K562 (cell line): Measurements from ENCODE around the gene POLR3K. TPM values are rescaled to one million over a fixed set of nuclear protein-coding genes. Genes with fewer than 3 reads are reported as not detected.

Source experiments
- CHD4 ChIP-seq: fragments of 200-600 bp; sonication (generic); IDR thresholded peaks from 3 replicates; pipeline ENCODE4 v1.6.1; 2012; ENCODE audit warnings: low read depth, mild to moderate bottlenecking, mixed read lengths, low read length, inconsistent platforms; ENCODE audit not compliant: insufficient read depth, insufficient replicate concordance, poor library complexity, severe bottlenecking
- GABPB1 ChIP-seq: sonication (generic); formaldehyde crosslinking; IDR thresholded peaks from 2 replicates; pipeline ENCODE4 v1.8.0; 2022; ENCODE audit warnings: mild to moderate bottlenecking, missing genetic modification reagents
- MEF2A ChIP-seq: IDR thresholded peaks from 2 replicates; pipeline ENCODE4 v1.6.1; 2011; ENCODE audit warnings: low read depth, mild to moderate bottlenecking, low read length, moderate library complexity; ENCODE audit not compliant: control insufficient read depth
- NFXL1 ChIP-seq: fragments of 450-650 bp; formaldehyde crosslinking; IDR thresholded peaks from 2 replicates; pipeline ENCODE4 v1.4.0; 2021; ENCODE audit warnings: mild to moderate bottlenecking
- NONO ChIP-seq, 2 experiments: fragments of 200-400 bp in 1 of 2; fragments of 450-650 bp in 1 of 2; formaldehyde crosslinking in 1 of 2; IDR thresholded peaks; 2 replicates each; pipeline ENCODE4 v1.6.1; 2017; ENCODE audit warnings: low read depth in 2 of 2, mild to moderate bottlenecking in 2 of 2, moderate library complexity in 2 of 2, low read length in 1 of 2
- PCBP2 ChIP-seq: fragments of 200-400 bp; formaldehyde crosslinking; IDR thresholded peaks from 2 replicates; pipeline ENCODE4 v1.6.1; 2018; ENCODE audit warnings: low read length, low read depth, mild to moderate bottlenecking, moderate library complexity; ENCODE audit not compliant: poor library complexity, severe bottlenecking
- SPI1 ChIP-seq: IDR thresholded peaks from 2 replicates; pipeline ENCODE4 v1.6.1; 2011; ENCODE audit warnings: low read depth, low read length, control low read depth, borderline replicate concordance
- TAF1 ChIP-seq: IDR thresholded peaks from 2 replicates; pipeline ENCODE4 v1.6.1; 2011; ENCODE audit warnings: mild to moderate bottlenecking, low read length, moderate library complexity; ENCODE audit not compliant: insufficient read depth, control insufficient read depth, severe bottlenecking; ENCODE audit errors: extremely low read depth
- TBP ChIP-seq: optimal IDR thresholded peaks from 2 replicates; pipeline ENCODE3; 2011; ENCODE audit warnings: low read depth, low read length, improper control_type of control experiment
- ZC3H8 ChIP-seq: fragments of 450-650 bp; IDR thresholded peaks from 2 replicates; pipeline ENCODE4 v1.6.1; 2017
- ZNF133 ChIP-seq: fragments of 250-450 bp; sonication (Bioruptor Pico); IDR thresholded peaks from 2 replicates; pipeline ENCODE4 v1.4.0; 2020; ENCODE audit warnings: mild to moderate bottlenecking
- ZNF431 ChIP-seq: sonication (generic); formaldehyde crosslinking; IDR thresholded peaks from 2 replicates; pipeline ENCODE4 v1.8.0; 2022; ENCODE audit warnings: mild to moderate bottlenecking, missing genetic modification reagents
- ZNF696 ChIP-seq: fragments of 250-450 bp; sonication (Bioruptor Pico); conservative IDR thresholded peaks from 2 replicates; pipeline ENCODE4 v1.4.0; 2020; ENCODE audit warnings: mild to moderate bottlenecking, moderate library complexity
- polyA plus RNA-seq, 8 experiments: library from polyadenylated mRNA; depleted of rRNA in 4 of 8; stranded (reverse) in 5 of 8; unstranded in 3 of 8; fragments of >200 nt; fragmentation: Nextera tagmentation in 2 of 8; fragmentation: Illumina TruSeq in 1 of 8; extraction: Ambion mirVana in 2 of 8; extraction: Trizol in 1 of 8; gene quantifications; 2 replicates each; pipeline versions ENCODE4 v1.2.1 to v1.2.3, GENCODE V29; 2011 to 2014; ENCODE audit warnings: inconsistent platforms in 1 of 8, missing spikeins in 1 of 8
- total RNA-seq, 7 experiments: library from RNA; depleted of rRNA in 6 of 7; stranded (reverse); fragments of >200 nt in 6 of 7; fragmentation: Illumina TruSeq in 2 of 7; extraction: Trizol in 2 of 7; gene quantifications; 2 replicates each; pipeline versions ENCODE4 v1.2.1 to v1.2.3, GENCODE V29; 2011 to 2021; ENCODE audit warnings: low replicate concordance in 1 of 7
- TF ChIP-seq, protein P1 (sequence below): fragments of 450-650 bp; formaldehyde crosslinking; IDR thresholded peaks from 2 replicates; pipeline ENCODE4 v1.4.0; 2022; ENCODE audit warnings: missing genetic modification characterization
- TF ChIP-seq, protein P2 (sequence below): fragments of 250-450 bp; sonication (Bioruptor Pico); IDR thresholded peaks from 2 replicates; pipeline ENCODE4 v1.5.0; 2021; ENCODE audit warnings: mild to moderate bottlenecking, borderline replicate concordance
- TF ChIP-seq, protein P3 (sequence below), 2 experiments: fragments of 450-650 bp in 1 of 2; IDR thresholded peaks; 2 replicates each; pipeline ENCODE4 v1.6.1; 2011 to 2017; ENCODE audit warnings: low read depth in 2 of 2, antibody characterized with exemption in 1 of 2, borderline replicate concordance in 1 of 2, low read length in 1 of 2, mild to moderate bottlenecking in 1 of 2, mixed read lengths in 1 of 2; ENCODE audit not compliant: control insufficient read depth in 1 of 2

Gene POLR3K
- total and polyA plus RNA-seq, 9 of the 15 experiments (the other 6 are each of a cell fraction or from before 2014, with no cell fraction given), result 42.1 to 315 (median 86.7) TPM

DNA sequence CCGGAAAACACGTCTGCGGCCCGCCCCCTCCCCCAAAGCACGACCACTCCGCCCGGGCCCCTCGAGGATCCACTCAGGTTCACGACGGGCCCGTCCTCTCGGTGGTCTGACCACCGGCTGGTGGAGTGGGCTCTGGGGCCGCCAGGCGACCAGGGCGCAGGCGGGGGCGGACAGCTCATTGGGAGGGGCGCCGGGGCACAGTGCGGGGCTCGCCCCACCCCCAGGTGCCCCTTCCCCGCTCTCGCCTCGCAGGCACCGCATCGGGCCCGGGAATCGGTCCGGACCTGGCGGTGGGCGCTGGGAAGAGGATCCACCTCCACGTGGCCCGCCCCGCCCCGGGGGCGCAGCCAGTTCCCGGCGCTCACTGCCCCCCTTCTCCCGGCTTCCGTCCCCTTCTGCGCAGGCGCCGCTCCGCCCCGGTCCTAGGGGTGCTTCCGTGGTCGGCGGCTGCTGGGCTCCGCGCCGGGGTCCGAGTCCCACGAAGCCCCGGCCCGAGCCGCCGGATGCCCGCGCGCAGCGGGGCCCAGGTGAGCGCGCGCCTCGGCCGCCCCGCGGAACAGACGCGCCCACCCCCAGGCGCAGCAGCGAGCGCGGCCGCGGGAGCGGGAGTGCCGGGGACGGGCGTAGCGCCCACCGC is 24.5 kb upstream of the POLR3K start, which contains the start of gene MPG (continued):
- TF ChIP-seq ZNF696 (CRISPR knock-in tag), result no peak
- TF ChIP-seq, protein P1, sequence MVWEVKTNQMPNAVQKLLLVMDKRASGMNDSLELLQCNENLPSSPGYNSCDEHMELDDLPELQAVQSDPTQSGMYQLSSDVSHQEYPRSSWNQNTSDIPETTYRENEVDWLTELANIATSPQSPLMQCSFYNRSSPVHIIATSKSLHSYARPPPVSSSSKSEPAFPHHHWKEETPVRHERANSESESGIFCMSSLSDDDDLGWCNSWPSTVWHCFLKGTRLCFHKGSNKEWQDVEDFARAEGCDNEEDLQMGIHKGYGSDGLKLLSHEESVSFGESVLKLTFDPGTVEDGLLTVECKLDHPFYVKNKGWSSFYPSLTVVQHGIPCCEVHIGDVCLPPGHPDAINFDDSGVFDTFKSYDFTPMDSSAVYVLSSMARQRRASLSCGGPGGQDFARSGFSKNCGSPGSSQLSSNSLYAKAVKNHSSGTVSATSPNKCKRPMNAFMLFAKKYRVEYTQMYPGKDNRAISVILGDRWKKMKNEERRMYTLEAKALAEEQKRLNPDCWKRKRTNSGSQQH (CRISPR knock-in tag), result no peak
- no peak for TF ChIP-seq ZNF133 (CRISPR knock-in tag)
- no peak for TF ChIP-seq MEF2A
- TF ChIP-seq GABPB1, result 0 out of 2 replicates have a peak, but pooled peaks have one; percentile 28
- no peak for TF ChIP-seq NFXL1 (CRISPR knock-in tag)
- no peak for TF ChIP-seq ZC3H8
- TF ChIP-seq NONO (IDR thresholded peaks at IDR 0.05; ENCODE audit: low read depth in 2 of 2, low read length in 1 of 2), result peak in 1 of 2 experiments; percentile 77; a peak in 2 of 4 replicates
- TF ChIP-seq, protein P2, sequence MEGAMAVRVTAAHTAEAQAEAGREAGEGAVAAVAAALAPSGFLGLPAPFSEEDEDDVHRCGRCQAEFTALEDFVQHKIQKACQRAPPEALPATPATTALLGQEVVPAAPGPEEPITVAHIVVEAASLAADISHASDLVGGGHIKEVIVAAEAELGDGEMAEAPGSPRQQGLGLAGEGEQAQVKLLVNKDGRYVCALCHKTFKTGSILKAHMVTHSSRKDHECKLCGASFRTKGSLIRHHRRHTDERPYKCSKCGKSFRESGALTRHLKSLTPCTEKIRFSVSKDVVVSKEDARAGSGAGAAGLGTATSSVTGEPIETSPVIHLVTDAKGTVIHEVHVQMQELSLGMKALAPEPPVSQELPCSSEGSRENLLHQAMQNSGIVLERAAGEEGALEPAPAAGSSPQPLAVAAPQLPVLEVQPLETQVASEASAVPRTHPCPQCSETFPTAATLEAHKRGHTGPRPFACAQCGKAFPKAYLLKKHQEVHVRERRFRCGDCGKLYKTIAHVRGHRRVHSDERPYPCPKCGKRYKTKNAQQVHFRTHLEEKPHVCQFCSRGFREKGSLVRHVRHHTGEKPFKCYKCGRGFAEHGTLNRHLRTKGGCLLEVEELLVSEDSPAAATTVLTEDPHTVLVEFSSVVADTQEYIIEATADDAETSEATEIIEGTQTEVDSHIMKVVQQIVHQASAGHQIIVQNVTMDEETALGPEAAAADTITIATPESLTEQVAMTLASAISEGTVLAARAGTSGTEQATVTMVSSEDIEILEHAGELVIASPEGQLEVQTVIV (CRISPR knock-in tag), result 0 out of 2 replicates have a peak, but pooled peaks have one; percentile 44
- TF ChIP-seq SPI1, result no peak
- peak; percentile 23 for TF ChIP-seq CHD4
- no peak for TF ChIP-seq PCBP2
- no peak for TF ChIP-seq ZNF431 (CRISPR knock-in tag)
- TF ChIP-seq, protein P3, sequence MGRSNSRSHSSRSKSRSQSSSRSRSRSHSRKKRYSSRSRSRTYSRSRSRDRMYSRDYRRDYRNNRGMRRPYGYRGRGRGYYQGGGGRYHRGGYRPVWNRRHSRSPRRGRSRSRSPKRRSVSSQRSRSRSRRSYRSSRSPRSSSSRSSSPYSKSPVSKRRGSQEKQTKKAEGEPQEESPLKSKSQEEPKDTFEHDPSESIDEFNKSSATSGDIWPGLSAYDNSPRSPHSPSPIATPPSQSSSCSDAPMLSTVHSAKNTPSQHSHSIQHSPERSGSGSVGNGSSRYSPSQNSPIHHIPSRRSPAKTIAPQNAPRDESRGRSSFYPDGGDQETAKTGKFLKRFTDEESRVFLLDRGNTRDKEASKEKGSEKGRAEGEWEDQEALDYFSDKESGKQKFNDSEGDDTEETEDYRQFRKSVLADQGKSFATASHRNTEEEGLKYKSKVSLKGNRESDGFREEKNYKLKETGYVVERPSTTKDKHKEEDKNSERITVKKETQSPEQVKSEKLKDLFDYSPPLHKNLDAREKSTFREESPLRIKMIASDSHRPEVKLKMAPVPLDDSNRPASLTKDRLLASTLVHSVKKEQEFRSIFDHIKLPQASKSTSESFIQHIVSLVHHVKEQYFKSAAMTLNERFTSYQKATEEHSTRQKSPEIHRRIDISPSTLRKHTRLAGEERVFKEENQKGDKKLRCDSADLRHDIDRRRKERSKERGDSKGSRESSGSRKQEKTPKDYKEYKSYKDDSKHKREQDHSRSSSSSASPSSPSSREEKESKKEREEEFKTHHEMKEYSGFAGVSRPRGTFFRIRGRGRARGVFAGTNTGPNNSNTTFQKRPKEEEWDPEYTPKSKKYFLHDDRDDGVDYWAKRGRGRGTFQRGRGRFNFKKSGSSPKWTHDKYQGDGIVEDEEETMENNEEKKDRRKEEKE (IDR thresholded peaks at IDR 0.05; ENCODE audit: borderline replicate concordance in 1 of 2, control insufficient read depth in 1 of 2, low read depth in 2 of 2, low read length in 1 of 2), result no peak
- TF ChIP-seq TAF1, result peak; percentile 56
- peak; percentile 45 for TF ChIP-seq TBP
